OCI-LY7 (cell line): ENCODE measurements around the gene BHLHA15.

Source experiments
- CTCF ChIP-seq: fragments of 200-600 bp; sonication (generic); conservative IDR thresholded peaks from 2 replicates; pipeline ENCODE4 v1.5.1; 2014; ENCODE audit warnings: mild to moderate bottlenecking, antibody characterized with exemption, low read length, moderate library complexity, mixed read lengths
- EZH2phosphoT487 ChIP-seq: fragments of 200-600 bp; sonication (generic); IDR thresholded peaks from 2 replicates; pipeline ENCODE4 v1.6.1; 2018; ENCODE audit warnings: low read depth, borderline replicate concordance, mild to moderate bottlenecking, mixed run types, antibody characterized with exemption, low read length, moderate library complexity, mixed read lengths

- TF ChIP-seq EZH2phosphoT487 (no peak), CTCF (no peak)
Observed at GRCh38 chr7:98257701-98258100, 46.5 kb downstream of the BHLHA15 start.
